ENCODE data around the gene ASB13. TPM values are rescaled to one million over a fixed set of nuclear protein-coding genes. Genes with fewer than 3 reads are reported as not detected.

Gene ASB13
- total and polyA plus RNA-seq, 2 experiments from 2014 or later, result 16.9 to 18.1 TPM

DNA sequence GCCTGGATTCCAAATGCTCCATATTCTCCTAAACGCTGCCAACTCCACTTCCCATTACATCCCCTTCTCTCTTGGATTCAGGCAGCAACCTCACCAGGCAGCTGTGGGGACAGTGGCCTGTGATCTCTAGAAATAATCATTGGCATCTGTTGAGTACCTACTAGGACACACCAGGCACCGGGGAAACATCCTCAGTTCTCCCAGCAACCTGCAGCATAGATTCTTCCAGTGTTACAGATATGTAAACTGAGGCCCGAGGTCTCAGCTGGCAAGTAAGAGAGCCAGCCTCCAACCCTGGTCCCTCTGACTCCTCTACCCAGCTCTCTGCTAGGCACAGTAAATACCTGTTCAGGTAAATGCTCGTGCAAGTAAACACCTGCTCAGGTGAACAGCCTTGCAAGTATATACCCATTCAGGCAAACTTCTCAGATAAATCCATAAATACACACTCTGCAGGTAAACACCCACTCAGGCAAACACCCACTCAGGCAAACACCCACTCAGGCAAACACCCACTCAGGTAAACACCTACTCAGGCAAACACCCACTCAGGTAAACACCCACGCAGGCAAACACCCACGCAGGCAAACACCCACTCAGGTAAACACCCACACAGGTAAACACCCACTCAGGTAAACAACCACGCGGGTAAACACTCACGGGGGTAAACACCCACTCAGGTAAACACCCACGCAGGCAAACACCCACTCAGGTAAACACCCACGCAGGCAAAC, 18.7 kb downstream of the ASB13 start:
- Histone ChIP-seq H3K4me3 (no peak overlapping the region), H2AFZ (no peak overlapping the region), H4K20me1 (ENCODE audit: insufficient read depth, poor library complexity, severe bottlenecking) (no peaks in the 10 kb centered on the region), H3K36me3 (replicated peaks; ENCODE audit: insufficient read depth, low read depth) (no peaks in the 10 kb centered on the region), H3K4me1 (ENCODE audit: insufficient read depth) (peaks cover 25% of the 10 kb centered on the region), H3K27ac (no peak overlapping the region), H3K27me3 (no peaks in the 10 kb centered on the region), H3K9me2 (replicated peaks; ENCODE audit: insufficient read depth) (no peaks in the 10 kb centered on the region), H3K79me2 (no peaks in the 10 kb centered on the region), H3K9me3 (ENCODE audit: low read depth) (no peaks in the 10 kb centered on the region), H3K4me2 (no peak overlapping the region)
- WGBS (ENCODE audit: low lambda C conversion rate, missing lambda C conversion rate), result 96% methylated on average over 9 of the region's 11 CpGs
- no peak for DNase-seq (ENCODE audit: low spot score)
- no peak for TF ChIP-seq CTCF (IDR thresholded peaks at IDR 0.05; ENCODE audit: poor library complexity)
- TF ChIP-seq EZH2 (IDR thresholded peaks at IDR 0.05; ENCODE audit: borderline replicate concordance), result no peak
- no peak for TF ChIP-seq EZH2phosphoT487 (IDR thresholded peaks at IDR 0.05; ENCODE audit: low read depth, severe bottlenecking, unreplicated experiment)

DNA sequence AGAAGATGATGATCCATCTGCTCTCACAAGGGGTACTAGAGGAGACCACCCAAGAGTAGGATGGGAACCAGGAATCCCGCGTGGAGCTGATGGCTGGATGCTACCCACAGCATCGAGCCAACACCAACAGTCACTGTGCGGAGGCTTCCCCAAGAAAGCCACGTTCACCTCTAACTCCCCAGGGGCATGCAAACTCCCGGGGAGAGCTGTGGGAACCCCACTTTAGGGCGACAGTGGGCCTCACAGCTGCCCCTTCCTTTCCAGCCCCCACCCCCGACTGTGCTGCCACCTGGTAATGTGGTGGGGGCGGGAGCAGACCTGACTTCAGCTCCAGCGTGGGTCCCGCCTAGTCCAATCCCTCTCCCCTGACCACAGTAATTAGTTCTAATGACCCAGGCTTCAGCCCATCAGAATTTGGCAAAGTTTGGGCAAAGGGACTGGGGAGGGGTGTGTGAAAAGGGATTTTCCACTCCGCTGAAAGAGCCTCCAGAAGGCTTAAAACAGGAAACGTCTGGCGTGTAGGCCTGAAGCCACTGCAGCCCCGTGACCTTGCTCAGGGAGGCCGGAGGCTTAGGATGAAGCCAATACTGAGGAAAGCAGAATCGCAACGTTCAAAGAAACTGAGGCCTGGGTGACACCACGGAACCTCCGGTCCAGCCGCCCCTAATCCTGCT, 20.3 kb downstream of the ASB13 start:
- no peak overlapping the region for H2AFZ ChIP-seq
- no peak for TF ChIP-seq CTCF (IDR thresholded peaks at IDR 0.05; ENCODE audit: poor library complexity)
- no peak for TF ChIP-seq EZH2 (IDR thresholded peaks at IDR 0.05; ENCODE audit: borderline replicate concordance)
- TF ChIP-seq EZH2phosphoT487 (IDR thresholded peaks at IDR 0.05; ENCODE audit: low read depth, severe bottlenecking, unreplicated experiment), result no peak
- DNase-seq (ENCODE audit: low spot score), result peak; percentile 4
- peak overlapping the region; percentile 13 for H3K4me2 ChIP-seq
- no peak overlapping the region for H3K4me3 ChIP-seq
- no peaks in the 10 kb centered on the region for H3K9me2 ChIP-seq (replicated peaks; ENCODE audit: insufficient read depth)
- H3K27ac ChIP-seq, result peak overlapping the region; percentile 66
- no peaks in the 10 kb centered on the region for H3K36me3 ChIP-seq (replicated peaks; ENCODE audit: insufficient read depth, low read depth)
- peaks cover 25% of the 10 kb centered on the region for H3K4me1 ChIP-seq (ENCODE audit: insufficient read depth)
- no peaks in the 10 kb centered on the region for H3K27me3 ChIP-seq
- no peaks in the 10 kb centered on the region for H3K9me3 ChIP-seq (ENCODE audit: low read depth)
- no peaks in the 10 kb centered on the region for H4K20me1 ChIP-seq (ENCODE audit: insufficient read depth, poor library complexity, severe bottlenecking)
- no peaks in the 10 kb centered on the region for H3K79me2 ChIP-seq
- 87% methylated on average over 21 of the region's 21 CpGs for WGBS (ENCODE audit: low lambda C conversion rate, missing lambda C conversion rate)

DNA sequence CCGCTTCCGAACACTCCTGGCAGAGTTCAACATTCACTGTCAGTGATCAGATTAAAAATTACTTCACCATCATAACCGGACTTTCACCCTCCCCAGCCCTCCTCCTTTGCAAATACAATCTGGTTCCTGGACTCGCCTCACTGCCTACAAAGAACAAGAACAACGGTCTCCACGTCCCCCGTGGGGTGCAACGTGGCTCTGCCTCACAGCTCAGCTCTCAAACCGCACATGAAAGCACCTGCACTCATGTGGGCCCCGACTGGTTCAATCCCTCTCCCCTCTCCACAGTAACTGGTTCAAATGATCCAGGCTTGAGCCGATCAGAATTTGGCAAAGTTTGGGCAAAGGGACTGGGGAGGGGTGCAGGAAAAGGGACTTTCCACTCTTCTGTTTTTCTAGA, 21.0 kb downstream of the ASB13 start:
- Histone ChIP-seq H3K79me2 (no peaks in the 10 kb centered on the region), H3K27ac (peak overlapping the region; percentile 66), H3K27me3 (no peaks in the 10 kb centered on the region), H3K36me3 (replicated peaks; ENCODE audit: insufficient read depth, low read depth) (no peaks in the 10 kb centered on the region), H3K9me2 (replicated peaks; ENCODE audit: insufficient read depth) (no peaks in the 10 kb centered on the region), H2AFZ (no peak overlapping the region), H3K4me3 (no peak overlapping the region), H3K9me3 (ENCODE audit: low read depth) (no peaks in the 10 kb centered on the region), H4K20me1 (ENCODE audit: insufficient read depth, poor library complexity, severe bottlenecking) (no peaks in the 10 kb centered on the region), H3K4me2 (peak overlapping the region; percentile 21), H3K4me1 (ENCODE audit: insufficient read depth) (peaks cover 25% of the 10 kb centered on the region)
- 70% methylated on average over 11 of the region's 11 CpGs for WGBS (ENCODE audit: low lambda C conversion rate, missing lambda C conversion rate)
- peak; percentile 58 for DNase-seq (ENCODE audit: low spot score)
- TF ChIP-seq EZH2phosphoT487 (IDR thresholded peaks at IDR 0.05; ENCODE audit: low read depth, severe bottlenecking, unreplicated experiment) (no peak), EZH2 (IDR thresholded peaks at IDR 0.05; ENCODE audit: borderline replicate concordance) (no peak), CTCF (IDR thresholded peaks at IDR 0.05; ENCODE audit: poor library complexity) (no peak)
